LNCAP (cell line): ENCODE data around the gene RSRC1.

Source experiments
- CTCF ChIP-seq: fragments of 450-650 bp; IDR thresholded peaks from 2 replicates; pipeline ENCODE4 v1.5.1; 2017; ENCODE audit warnings: mild to moderate bottlenecking

RSRC1 gene

DNA sequence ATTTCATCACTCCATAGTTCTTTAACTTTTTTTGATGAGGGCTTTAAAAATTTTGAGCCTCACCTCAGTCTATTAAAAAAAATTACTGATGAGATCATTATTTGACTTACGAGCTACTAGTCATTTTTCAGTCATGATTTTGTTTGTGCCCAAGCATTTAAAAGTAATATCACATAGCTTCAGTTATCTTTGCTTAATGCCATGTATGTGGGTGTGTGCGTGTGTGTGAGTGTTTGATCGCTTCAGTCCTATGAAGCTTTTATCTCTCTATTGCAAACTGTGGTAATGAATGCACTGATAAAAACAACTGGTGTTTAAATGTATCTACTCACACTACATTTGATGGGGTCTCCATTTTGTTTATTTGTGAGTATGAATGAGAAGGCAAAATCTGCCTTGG, 49.8 kb downstream of the RSRC1 start:
- TF ChIP-seq CTCF: no peak

GRCh38 chr3:158160958-158161357, 51.1 kb downstream of the RSRC1 start:
- TF ChIP-seq CTCF: no peak

DNA sequence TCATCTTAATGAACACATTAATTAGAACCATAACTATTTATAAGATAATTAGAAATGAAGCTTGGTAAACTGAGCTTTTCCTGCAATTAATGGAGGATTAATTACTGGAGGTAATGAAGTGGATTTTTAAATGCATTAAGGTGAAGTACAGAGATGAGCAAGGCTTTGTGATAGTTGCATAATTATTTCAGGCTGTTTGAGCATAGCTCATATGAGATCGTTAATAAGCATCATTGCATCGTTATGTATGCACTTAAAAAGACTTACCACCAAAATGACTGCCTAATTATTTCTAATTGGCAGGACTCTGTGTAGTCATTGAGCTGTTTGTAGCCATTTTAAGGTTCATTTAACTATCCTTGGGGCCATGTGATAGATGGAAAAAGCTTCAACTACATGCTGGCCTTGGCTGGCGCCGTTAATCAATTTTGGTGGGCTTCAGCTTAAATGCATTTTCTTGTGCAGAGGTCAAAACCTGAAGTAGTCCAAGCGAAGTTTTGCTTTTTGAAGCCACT, 55.3 kb downstream of the RSRC1 start:
- no peak for TF ChIP-seq CTCF

- no peak for TF ChIP-seq CTCF
These were observed 55.8 kb downstream of the RSRC1 start for GRCh38 chr3:158165730-158166129.

- TF ChIP-seq CTCF: no peak
These were observed 56.3 kb downstream of the RSRC1 start for GRCh38 chr3:158166223-158166622.

DNA sequence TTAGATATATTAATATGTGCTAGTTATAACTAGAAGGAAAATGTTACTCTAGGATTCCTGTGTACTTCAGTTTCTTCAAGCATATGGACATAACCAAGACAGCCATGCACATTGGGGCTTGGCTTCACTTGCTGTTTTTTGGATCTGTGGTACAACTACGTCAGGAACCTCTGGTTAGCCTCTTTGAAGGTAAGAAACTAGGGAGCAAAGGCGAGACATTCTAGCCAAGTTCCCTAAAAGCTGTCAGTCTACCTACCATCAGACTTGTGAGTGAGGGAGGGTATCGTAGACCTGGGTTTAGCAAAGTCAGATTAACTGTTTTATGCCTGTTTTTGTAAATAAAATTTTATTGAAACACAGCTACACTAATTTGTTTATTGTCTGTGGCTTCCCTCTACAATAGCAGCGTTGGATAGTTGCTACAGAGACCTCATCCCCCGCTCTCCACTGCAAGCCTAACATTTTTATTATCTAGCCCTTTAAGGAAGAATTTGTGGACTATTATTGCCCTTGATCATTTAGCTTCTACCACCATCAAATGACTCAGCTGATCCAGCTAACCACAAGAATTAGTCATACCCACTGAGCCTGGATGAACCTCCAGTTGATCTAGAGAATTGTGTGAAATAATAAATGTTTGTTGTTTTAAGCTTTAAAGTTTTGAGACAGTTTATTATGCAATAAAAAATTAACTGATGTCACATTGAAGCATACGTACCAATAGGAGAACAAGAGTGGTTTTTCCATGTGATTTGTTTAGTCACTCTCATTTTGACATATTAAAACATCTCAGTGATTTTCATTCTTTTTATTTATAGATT, 58.1 kb downstream of the RSRC1 start:
- no peak for TF ChIP-seq CTCF

DNA sequence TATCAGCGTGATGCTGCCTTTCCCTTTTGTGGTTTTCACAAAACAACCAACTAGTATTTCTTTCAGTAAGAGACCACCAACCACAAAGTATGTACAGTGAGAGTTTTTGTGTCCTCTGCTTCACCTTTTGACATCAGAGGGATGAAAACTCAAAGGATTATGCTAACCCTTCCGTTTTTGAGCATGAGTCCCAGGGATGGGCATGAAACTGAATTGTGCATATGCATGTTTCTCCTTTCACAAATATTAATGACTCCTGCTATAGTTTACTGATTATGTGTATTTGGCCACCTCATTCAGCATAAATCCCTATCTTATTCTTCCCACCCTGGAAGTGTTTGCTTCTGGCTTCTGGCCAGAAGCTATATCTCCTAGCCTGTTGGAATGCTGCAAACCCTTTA, 59.2 kb downstream of the RSRC1 start:
- TF ChIP-seq CTCF: no peak
